PC-3 (cell line): ENCODE results near the gene ABCG4.

ENCODE experiments used
- EZH2 ChIP-seq: fragments of 300-600 bp; sonication (generic); IDR thresholded peaks from one replicate; pipeline ENCODE4 v1.6.1; 2017; ENCODE audit warnings: antibody characterized with exemption, mild to moderate bottlenecking, low read length; ENCODE audit not compliant: unreplicated experiment
- TF ChIP-seq, protein P1 (sequence below): fragments of 300-600 bp; sonication (generic); conservative IDR thresholded peaks from 2 replicates; pipeline ENCODE4 v1.5.1; 2017; ENCODE audit warnings: antibody characterized with exemption, low read depth, mild to moderate bottlenecking, low read length

- TF ChIP-seq, protein P1, sequence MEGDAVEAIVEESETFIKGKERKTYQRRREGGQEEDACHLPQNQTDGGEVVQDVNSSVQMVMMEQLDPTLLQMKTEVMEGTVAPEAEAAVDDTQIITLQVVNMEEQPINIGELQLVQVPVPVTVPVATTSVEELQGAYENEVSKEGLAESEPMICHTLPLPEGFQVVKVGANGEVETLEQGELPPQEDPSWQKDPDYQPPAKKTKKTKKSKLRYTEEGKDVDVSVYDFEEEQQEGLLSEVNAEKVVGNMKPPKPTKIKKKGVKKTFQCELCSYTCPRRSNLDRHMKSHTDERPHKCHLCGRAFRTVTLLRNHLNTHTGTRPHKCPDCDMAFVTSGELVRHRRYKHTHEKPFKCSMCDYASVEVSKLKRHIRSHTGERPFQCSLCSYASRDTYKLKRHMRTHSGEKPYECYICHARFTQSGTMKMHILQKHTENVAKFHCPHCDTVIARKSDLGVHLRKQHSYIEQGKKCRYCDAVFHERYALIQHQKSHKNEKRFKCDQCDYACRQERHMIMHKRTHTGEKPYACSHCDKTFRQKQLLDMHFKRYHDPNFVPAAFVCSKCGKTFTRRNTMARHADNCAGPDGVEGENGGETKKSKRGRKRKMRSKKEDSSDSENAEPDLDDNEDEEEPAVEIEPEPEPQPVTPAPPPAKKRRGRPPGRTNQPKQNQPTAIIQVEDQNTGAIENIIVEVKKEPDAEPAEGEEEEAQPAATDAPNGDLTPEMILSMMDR = no peak
- TF ChIP-seq EZH2 = no peak
Observed at GRCh38 chr11:119121811-119122124, 27.1 kb upstream of the ABCG4 start.
